Naive thymus-derived CD4-positive, alpha-beta T cell (primary cell): ENCODE data around the gene UNC45A. TPM values are rescaled to one million over a fixed set of nuclear protein-coding genes. Genes with fewer than 3 reads are reported as not detected.

ENCODE experiments used
- ATAC-seq: fragments of 150-1000 bp; cut with Tn5 transposase; 2 replicates; pipeline ENCODE4 v1.10.0; 2021; ENCODE audit warnings: mild to moderate bottlenecking, moderate library complexity
- CTCF ChIA-PET: fragments of 350-600 bp; sonication (Branson Sonifier 250); formaldehyde crosslinking; loops from one replicate; lab custom pipeline; 2021; ENCODE audit warnings: antibody characterized with exemption; lab: Charles Lee
- POLR2A ChIA-PET: fragments of 350-600 bp; sonication (Branson Sonifier 250); formaldehyde crosslinking; loops from one replicate; lab custom pipeline; 2021; ENCODE audit warnings: antibody characterized with exemption, inconsistent platforms; lab: Charles Lee
- DNase-seq, 9 donors: peaks; one replicate each; pipeline versions ENCODE4 v3.0.0 to v3.0.0-alpha.2; 2020 to 2022; ENCODE audit warnings: mixed read lengths in 1 of 9
- H3K27ac ChIP-seq: one replicate; pipeline ENCODE4 v1.7.0; 2013; ENCODE audit warnings: mild to moderate bottlenecking, low read depth, low read length, moderate library complexity
- H3K27me3 ChIP-seq, 2 donors: one replicate each; pipeline ENCODE4 v1.7.0; 2013; ENCODE audit warnings: low read length in 2 of 2, mild to moderate bottlenecking in 2 of 2, moderate library complexity in 2 of 2; ENCODE audit not compliant: control insufficient read depth in 2 of 2, insufficient read depth in 2 of 2
- H3K36me3 ChIP-seq, 3 experiments: 1 replicate in 2 of 3; 2 replicates in 1 of 3; pipeline ENCODE4 v1.7.0; 2013; ENCODE audit warnings: low read length in 3 of 3, mild to moderate bottlenecking in 3 of 3, moderate library complexity in 1 of 3; ENCODE audit not compliant: insufficient read depth in 3 of 3, control insufficient read depth in 2 of 3
- H3K4me1 ChIP-seq, 2 donors: one replicate each; pipeline ENCODE4 v1.7.0; 2013; ENCODE audit warnings: low read length in 2 of 2, mild to moderate bottlenecking in 2 of 2, moderate library complexity in 1 of 2; ENCODE audit not compliant: control insufficient read depth in 2 of 2, insufficient read depth in 2 of 2
- H3K4me3 ChIP-seq: 2 replicates; pipeline ENCODE4 v1.7.0; 2013; ENCODE audit warnings: mild to moderate bottlenecking, low read length
- H3K9me3 ChIP-seq, 3 experiments: 1 replicate in 2 of 3; 2 replicates in 1 of 3; pipeline ENCODE4 v1.7.0; 2013; ENCODE audit warnings: low read length in 3 of 3; ENCODE audit not compliant: control insufficient read depth in 2 of 3
- H3K27ac Mint-ChIP-seq, 9 donors: one replicate each; pipeline ENCODE4 v1.8.0; 2020 to 2022; ENCODE audit warnings: mixed read lengths in 9 of 9, mild to moderate bottlenecking in 8 of 9, moderate library complexity in 5 of 9, inconsistent platforms in 2 of 9
- H3K27me3 Mint-ChIP-seq, 5 donors: one replicate each; pipeline ENCODE4 v1.8.0; 2021 to 2022; ENCODE audit warnings: mixed read lengths in 5 of 5, mild to moderate bottlenecking in 1 of 5
- H3K36me3 Mint-ChIP-seq, 5 donors: one replicate each; pipeline ENCODE4 v1.8.0; 2020 to 2022; ENCODE audit warnings: mixed read lengths in 5 of 5, mild to moderate bottlenecking in 3 of 5, inconsistent platforms in 1 of 5
- H3K4me1 Mint-ChIP-seq, 7 donors: one replicate each; pipeline ENCODE4 v1.8.0; 2020 to 2022; ENCODE audit warnings: mixed read lengths in 7 of 7, mild to moderate bottlenecking in 3 of 7, inconsistent platforms in 1 of 7
- H3K4me3 Mint-ChIP-seq, 10 donors: one replicate each; pipeline ENCODE4 v1.8.0; 2020 to 2022; ENCODE audit warnings: mild to moderate bottlenecking in 10 of 10, mixed read lengths in 10 of 10, moderate library complexity in 6 of 10, inconsistent platforms in 2 of 10
- H3K9me3 Mint-ChIP-seq, 11 donors: one replicate each; pipeline ENCODE4 v1.8.0; 2020 to 2022; ENCODE audit warnings: mixed read lengths in 11 of 11, mild to moderate bottlenecking in 4 of 11, inconsistent platforms in 1 of 11, moderate library complexity in 1 of 11
- intact Hi-C, 2 donors: fragments of 100-400 bp; cut with micrococcal nuclease; formaldehyde crosslinking; loops; one replicate each; pipeline ENCODE4 v1.15.1; 2023
- polyA plus RNA-seq, 2 donors: library from polyadenylated mRNA; unstranded; fragments of 300-500 nt; fragmentation: Illumina TruSeq; gene quantifications; one replicate each; pipeline ENCODE4 v1.2.3, GENCODE V29; 2021
- total RNA-seq, 6 experiments: library from RNA in 5 of 6; stranded (reverse) in 5 of 6; gene quantifications; 1 replicate in 5 of 6; 2 replicates in 1 of 6; pipeline ENCODE4 v1.2.3 and lab custom pipeline; 2021 to 2026

Gene UNC45A
- total and polyA plus RNA-seq, 7 experiments from 2014 or later, result 34.2 to 75.1 (median 62.0) TPM

DNA sequence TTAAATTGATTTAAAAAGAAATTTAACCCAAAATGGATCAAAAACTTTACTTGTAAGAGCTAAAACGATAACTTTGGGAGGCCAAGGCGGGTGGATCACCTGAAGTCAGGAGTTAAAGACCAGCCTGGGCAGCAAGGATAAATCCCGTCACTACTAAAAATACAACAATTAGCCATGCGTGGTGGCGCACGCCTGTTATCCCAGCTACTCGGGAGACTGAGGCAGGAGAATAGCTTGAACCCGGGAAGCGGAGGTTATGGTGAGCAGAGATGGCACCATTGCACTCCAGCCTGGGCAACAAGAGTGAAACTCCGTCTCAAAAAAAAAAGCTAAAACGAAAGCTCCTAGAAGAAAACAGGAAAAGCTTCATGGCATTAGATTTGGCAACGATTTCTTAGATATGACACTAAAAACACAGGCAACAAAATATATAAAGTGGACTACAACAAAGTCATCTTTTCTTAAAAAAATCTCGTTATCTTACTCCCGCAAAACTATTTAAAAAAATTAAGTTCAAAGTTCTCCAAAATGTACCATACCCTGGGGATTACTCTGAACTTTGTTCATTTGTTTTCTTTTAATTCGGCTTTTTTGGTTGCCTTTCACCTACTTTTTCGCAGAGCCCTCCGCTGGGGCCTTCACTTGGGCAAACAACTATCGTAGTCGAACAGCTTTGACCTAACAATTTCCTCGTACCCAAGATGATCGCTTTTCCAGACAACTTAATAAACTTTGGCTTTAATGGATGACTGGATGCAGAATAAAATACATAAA, 5.7 kb upstream of the UNC45A start:
- peak overlapping the region; percentile 87 to 100 (median 98) for H3K4me3 Mint-ChIP-seq
- Histone ChIP-seq H3K27ac (peak overlapping the region; percentile 79), H3K4me3 (peak overlapping the region; percentile 68), H3K27me3 (no peaks in the 10 kb centered on the region), H3K9me3 (no peaks in the 10 kb centered on the region), H3K36me3 (no peaks in the 10 kb centered on the region), H3K4me1 (peaks cover 20 to 35% of the 10 kb centered on the region in 2 donors)
- ChIA-PET CTCF (interaction anchor here (0.7 to 10.2 kb wide), 4 partner anchors 26 to 541 kb away, joined by 3 to 150 read pairs (median 35); partner anchors contain the start of genes IQGAP1, MAN2A2 and RCCD1), POLR2A (interaction anchor here (0.6 to 9.3 kb wide), 15 partner anchors 7 to 994 kb away, joined by 3 to 213 read pairs (median 4); partner anchors contain the start of genes MAN2A2, RCCD1 and VPS33B)
- peak overlapping the region; percentile 94 to 99 (median 98) for H3K27ac Mint-ChIP-seq
- H3K27me3 Mint-ChIP-seq, result no peaks in the 10 kb centered on the region
- DNase-seq, result peak in 1 of 9 donors; percentile 11
- H3K9me3 Mint-ChIP-seq, result peaks cover 0 to 2% (median 0%) of the 10 kb centered on the region in 11 donors
- no peak for ATAC-seq
- intact Hi-C loops, result loop anchor here (1.0 to 10.0 kb wide), 6 partner anchors 25 to 1595 kb away; partner anchors contain the start of genes IDH2 (in 1 of the 2), POLG (in 1 of the 2), RCCD1 (in 1 of the 2) and SLCO3A1 (in 1 of the 2)
- peaks cover 25 to 51% (median 37%) of the 10 kb centered on the region in 7 donors for H3K4me1 Mint-ChIP-seq
- H3K36me3 Mint-ChIP-seq, result peaks cover 0 to 5% (median 0%) of the 10 kb centered on the region in 5 donors

DNA sequence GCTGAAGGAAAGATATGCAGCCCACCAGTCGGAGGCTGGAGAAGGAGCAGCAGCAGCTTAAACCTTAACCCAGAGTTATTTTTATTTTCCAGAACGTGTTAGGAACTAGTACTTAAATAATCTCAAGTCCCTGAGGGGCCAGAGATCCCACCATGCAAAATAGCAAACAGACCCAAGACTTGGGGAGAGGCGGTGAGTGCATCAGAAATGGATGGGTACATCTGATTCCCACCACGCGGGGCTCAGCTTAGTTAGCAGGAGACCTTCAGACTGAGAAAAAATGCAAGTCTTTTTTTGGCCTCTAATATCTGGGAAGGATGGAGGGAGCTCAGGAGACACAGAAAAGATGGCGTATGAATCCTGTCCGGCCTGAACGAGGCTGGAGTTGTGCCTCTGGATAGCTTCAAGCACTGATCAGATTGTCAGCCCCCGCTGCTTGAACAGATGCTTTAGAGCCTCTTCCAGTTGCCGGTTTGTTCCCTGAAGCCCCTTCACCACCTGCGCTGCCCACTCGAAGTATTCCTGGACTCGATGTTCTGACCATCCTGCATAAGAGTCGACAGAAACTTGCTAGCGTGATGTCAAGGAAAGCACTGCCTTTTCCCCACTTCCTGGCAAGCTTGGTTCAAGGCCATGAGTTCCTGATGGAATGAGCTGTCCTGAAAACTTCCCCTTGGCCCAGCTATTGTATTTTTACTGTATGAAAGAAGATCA, 4.1 kb upstream of the UNC45A start:
- intact Hi-C loops, result loop anchor here (1.0 to 10.0 kb wide), 8 partner anchors 23 to 1596 kb away; partner anchors contain the start of genes IDH2 (in 1 of the 2), MAN2A2 (in 1 of the 2), POLG (in 1 of the 2) and RCCD1 (in 1 of the 2)
- no peaks in the 10 kb centered on the region for H3K27me3 ChIP-seq
- DNase-seq (no peak), ATAC-seq (no peak)
- H3K9me3 Mint-ChIP-seq, result peaks cover 0 to 2% (median 0%) of the 10 kb centered on the region in 11 donors
- no peaks in the 10 kb centered on the region for H3K27me3 Mint-ChIP-seq
- peaks cover 27 to 45% of the 10 kb centered on the region in 2 donors for H3K4me1 ChIP-seq
- H3K4me3 ChIP-seq, result peak overlapping the region; percentile 97
- H3K4me3 Mint-ChIP-seq, result peak overlapping the region; percentile 96 to 100 (median 98)
- peaks cover 27 to 53% (median 44%) of the 10 kb centered on the region in 7 donors for H3K4me1 Mint-ChIP-seq
- H3K36me3 Mint-ChIP-seq, result peaks cover 0 to 5% (median 0%) of the 10 kb centered on the region in 5 donors
- H3K36me3 ChIP-seq, result no peaks in the 10 kb centered on the region
- ChIA-PET POLR2A (interaction anchor here (0.5 to 9.3 kb wide), 18 partner anchors 8 to 919 kb away, joined by 3 to 213 read pairs (median 6); partner anchors contain the start of genes BLM, MAN2A2, RCCD1 and TTLL13), CTCF (interaction anchor here (0.5 to 10.2 kb wide), 15 partner anchors 8 to 1058 kb away, joined by 3 to 150 read pairs (median 4); partner anchors contain the start of genes MAN2A2, RCCD1 and VPS33B)
- H3K27ac ChIP-seq, result peak overlapping the region; percentile 79
- H3K27ac Mint-ChIP-seq, result peak overlapping the region; percentile 94 to 99 (median 98)
- H3K9me3 ChIP-seq, result no peaks in the 10 kb centered on the region

DNA sequence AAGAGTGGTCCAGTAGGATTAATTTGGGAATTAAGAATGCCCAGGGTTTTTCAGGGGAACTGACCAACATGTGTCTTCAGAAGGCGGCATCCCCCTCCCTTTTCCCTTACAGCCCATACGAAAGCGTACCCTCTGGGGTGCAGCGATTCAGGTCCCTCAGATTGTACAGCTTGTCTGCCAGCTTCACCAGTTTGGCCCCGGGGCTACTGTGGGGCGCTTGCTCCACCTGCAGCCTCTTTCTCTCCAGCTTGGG, 3.6 kb upstream of the UNC45A start:
- H3K4me1 ChIP-seq, result peaks cover 32 to 50% of the 10 kb centered on the region in 2 donors
- peak overlapping the region; percentile 79 for H3K27ac ChIP-seq
- no peak for DNase-seq
- no peak for ATAC-seq
- H3K4me3 ChIP-seq, result peak overlapping the region; percentile 97
- ChIA-PET POLR2A (interaction anchor here (0.6 to 9.3 kb wide), 20 partner anchors 9 to 919 kb away, joined by 3 to 213 read pairs (median 4); partner anchors contain the start of genes BLM, MAN2A2, RCCD1 and TTLL13), CTCF (interaction anchor here (0.5 to 10.2 kb wide), 15 partner anchors 8 to 1058 kb away, joined by 3 to 150 read pairs (median 4); partner anchors contain the start of genes MAN2A2, RCCD1 and VPS33B)
- no peaks in the 10 kb centered on the region for H3K36me3 ChIP-seq
- H3K27me3 ChIP-seq, result no peaks in the 10 kb centered on the region
- intact Hi-C loops, result loop anchor here (1.0 to 10.0 kb wide), 7 partner anchors 28 to 1597 kb away; partner anchors contain the start of genes IDH2 (in 1 of the 2), MAN2A2 (in 1 of the 2), POLG (in 1 of the 2) and SLCO3A1 (in 1 of the 2)
- no peaks in the 10 kb centered on the region for H3K27me3 Mint-ChIP-seq
- peaks cover 32 to 58% (median 49%) of the 10 kb centered on the region in 7 donors for H3K4me1 Mint-ChIP-seq
- H3K9me3 ChIP-seq, result no peaks in the 10 kb centered on the region
- H3K27ac Mint-ChIP-seq, result peak overlapping the region; percentile 91 to 99 (median 98)
- peak overlapping the region; percentile 96 to 100 (median 98) for H3K4me3 Mint-ChIP-seq
- peaks cover 0 to 2% (median 0%) of the 10 kb centered on the region in 11 donors for H3K9me3 Mint-ChIP-seq
- H3K36me3 Mint-ChIP-seq, result peaks cover 0 to 10% (median 3%) of the 10 kb centered on the region in 5 donors

DNA sequence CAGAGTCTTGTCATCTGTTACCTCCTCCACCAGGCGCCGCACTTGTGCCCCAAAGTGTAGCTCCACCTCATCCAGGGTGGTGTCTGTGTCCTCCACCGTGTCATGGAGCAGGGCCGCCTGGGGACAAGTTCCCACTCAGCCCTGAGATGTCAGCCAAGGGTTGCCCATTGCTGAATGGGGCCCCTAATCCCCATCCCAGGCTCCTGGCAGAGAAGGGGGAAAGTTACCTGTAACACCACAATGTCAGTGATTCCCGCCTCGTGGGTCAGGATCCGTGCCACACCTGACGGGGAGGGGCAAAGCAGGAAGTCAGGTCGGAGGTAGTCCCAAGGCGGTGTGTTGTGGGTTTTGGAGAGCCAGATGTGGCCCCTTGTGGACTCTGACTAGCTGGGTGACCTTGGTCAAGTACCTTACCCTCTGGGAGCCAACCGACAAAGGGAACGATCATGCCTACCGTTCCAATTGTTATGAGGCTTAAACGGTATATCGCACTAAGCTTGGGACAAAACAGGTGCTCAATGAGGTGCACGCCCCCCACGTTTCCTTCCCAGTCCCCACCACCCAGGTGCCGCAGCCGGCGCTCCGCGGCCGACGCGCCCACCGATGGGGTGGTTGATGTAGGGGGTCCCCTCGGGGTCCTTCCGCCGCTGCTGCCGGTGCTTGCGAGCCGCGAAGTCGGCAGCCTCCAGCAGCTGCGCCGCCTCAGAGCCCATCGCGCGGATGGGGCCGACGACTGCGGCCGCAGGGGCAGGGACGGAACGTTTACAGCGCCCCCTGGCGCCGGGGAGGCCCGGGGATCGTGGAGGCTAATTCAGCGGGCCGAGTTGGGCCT, 3.0 kb upstream of the UNC45A start, which contains the start of gene HDDC3:
Gene HDDC3 (minus strand): TSS at position 722 of the 832 bp plus-strand sequence. CDS start 9 bp downstream, at position 713.
- H3K9me3 Mint-ChIP-seq, result peaks cover 0 to 2% (median 0%) of the 10 kb centered on the region in 11 donors
- H3K4me3 ChIP-seq, result peak within 1 kb of the TSS; percentile 97
- H3K36me3 ChIP-seq, result no peaks in the 10 kb centered on the region
- POLR2A ChIA-PET, result interaction anchor here (0.6 to 9.3 kb wide), 23 partner anchors 9 to 1037 kb away, joined by 3 to 213 read pairs (median 4); partner anchors contain the start of genes BLM, MAN2A2, RCCD1 and TTLL13
- H3K27ac ChIP-seq, result peak within 1 kb of the TSS; percentile 79
- CTCF ChIA-PET, result interaction anchor here (0.5 to 10.2 kb wide), 18 partner anchors 9 to 1059 kb away, joined by 3 to 150 read pairs (median 4); partner anchors contain the start of genes AP3S2, MAN2A2, RCCD1 and VPS33B
- ATAC-seq (peak; percentile 72), DNase-seq (peak; percentile 80 to 98 (median 88))
- intact Hi-C loops, result loop anchor here (1.0 to 10.0 kb wide), 9 partner anchors 29 to 1597 kb away; partner anchors contain the start of genes CIB1 (in 1 of the 2), IDH2 (in 1 of the 2), MAN2A2 (in 1 of the 2) and POLG (in 1 of the 2)
- H3K4me1 ChIP-seq, result peaks cover 33 to 50% of the 10 kb centered on the region in 2 donors
- H3K27ac Mint-ChIP-seq, result peak within 1 kb of the TSS; percentile 91 to 99 (median 98)
- peak within 1 kb of the TSS; percentile 96 to 100 (median 98) for H3K4me3 Mint-ChIP-seq
- H3K27me3 Mint-ChIP-seq, result no peaks in the 10 kb centered on the region
- peaks cover 0 to 10% (median 3%) of the 10 kb centered on the region in 5 donors for H3K36me3 Mint-ChIP-seq
- H3K27me3 ChIP-seq, result no peaks in the 10 kb centered on the region
- peaks cover 36 to 63% (median 53%) of the 10 kb centered on the region in 7 donors for H3K4me1 Mint-ChIP-seq
- H3K9me3 ChIP-seq, result no peaks in the 10 kb centered on the region

DNA sequence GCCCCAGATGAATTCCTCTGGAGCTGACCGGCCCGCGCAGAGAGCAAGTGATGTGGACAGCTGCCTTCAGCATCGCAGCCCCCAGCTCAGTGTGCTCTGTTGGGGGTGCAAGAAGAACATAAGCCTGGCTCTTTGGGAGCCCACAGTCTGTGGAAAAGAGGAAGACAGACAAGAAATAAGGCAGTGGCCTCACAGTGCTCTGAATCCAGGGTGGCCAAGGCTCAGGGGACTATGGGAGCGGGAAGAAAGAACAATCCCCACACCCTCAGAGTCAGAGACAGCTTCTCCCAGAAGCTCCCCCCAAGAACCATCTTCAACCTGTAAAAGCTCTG, 2.5 kb upstream of the UNC45A start:
- Mint-ChIP-seq H3K36me3 (peaks cover 0 to 10% (median 3%) of the 10 kb centered on the region in 5 donors), H3K4me3 (peak overlapping the region; percentile 96 to 100 (median 98)), H3K27ac (peak overlapping the region in 8 of 9 donors; percentile 91 to 99 (median 98)), H3K9me3 (peaks cover 0 to 2% (median 0%) of the 10 kb centered on the region in 11 donors), H3K27me3 (no peaks in the 10 kb centered on the region), H3K4me1 (peaks cover 36 to 63% (median 53%) of the 10 kb centered on the region in 7 donors)
- H3K4me1 ChIP-seq, result peaks cover 33 to 50% of the 10 kb centered on the region in 2 donors
- H3K36me3 ChIP-seq, result no peaks in the 10 kb centered on the region
- H3K9me3 ChIP-seq, result no peaks in the 10 kb centered on the region
- CTCF ChIA-PET, result interaction anchor here (0.6 to 10.2 kb wide), 13 partner anchors 9 to 1039 kb away, joined by 3 to 150 read pairs (median 7); partner anchors contain the start of genes AP3S2, MAN2A2, RCCD1 and VPS33B
- POLR2A ChIA-PET, result interaction anchor here (0.6 to 9.3 kb wide), 14 partner anchors 10 to 1038 kb away, joined by 3 to 213 read pairs (median 5); partner anchors contain the start of genes BLM, MAN2A2, RCCD1 and VPS33B
- DNase-seq (no peak), ATAC-seq (no peak)
- intact Hi-C loops, result loop anchor here in 1 of 2 donors (1.0 to 10.0 kb wide), 7 partner anchors 61 to 1598 kb away; partner anchors contain the start of genes CIB1, IDH2, POLG and SLCO3A1
- H3K27me3 ChIP-seq, result no peaks in the 10 kb centered on the region
- H3K27ac ChIP-seq, result peak overlapping the region; percentile 79
- H3K4me3 ChIP-seq, result peak overlapping the region; percentile 97
